Measurements from ENCODE around the gene KRT78. TPM values are rescaled to one million over a fixed set of nuclear protein-coding genes. Genes with fewer than 3 reads are reported as not detected.

KRT78 gene
- total and polyA plus RNA-seq, 2 of the 13 experiments (the other 11 are each of a cell fraction or from before 2014, with no cell fraction given), result not detected

DNA sequence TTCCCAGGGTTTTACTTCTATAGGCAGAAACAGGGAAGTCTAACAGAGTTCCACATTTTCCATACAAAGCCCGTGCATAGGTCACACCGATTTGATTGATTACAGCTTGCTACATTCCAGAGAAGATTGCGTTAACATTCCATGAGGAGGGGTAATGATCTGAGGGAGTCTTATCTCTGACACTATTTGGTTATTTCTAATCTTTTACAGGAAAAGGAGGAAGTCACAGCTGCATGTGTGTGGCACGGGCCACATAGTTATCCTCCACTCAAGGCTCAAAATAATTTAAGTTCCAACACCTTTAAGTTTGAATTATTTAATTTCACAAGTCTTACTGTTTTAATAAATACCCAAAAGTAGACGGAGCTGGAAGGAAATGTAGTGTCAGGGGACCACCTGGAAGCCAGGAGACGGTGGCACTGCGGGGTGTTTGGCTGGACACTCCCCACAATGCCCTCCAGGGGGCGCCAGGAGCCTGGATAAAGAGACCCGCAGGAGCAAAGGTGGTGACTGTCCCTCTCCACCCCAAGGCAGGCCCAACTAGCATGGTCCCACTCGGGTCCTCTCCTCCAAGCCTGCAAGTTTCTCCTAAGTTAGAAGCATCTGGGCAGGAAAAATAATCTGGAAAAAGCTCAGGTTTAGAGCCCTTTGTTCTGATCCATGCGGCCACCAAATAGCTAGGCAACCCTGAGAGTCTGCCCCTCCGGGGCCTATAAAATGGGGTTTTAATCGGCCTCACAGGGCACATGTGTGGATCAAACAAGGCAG, 35.9 kb upstream of the KRT78 start (continued):
- TF ChIP-seq, protein P1, sequence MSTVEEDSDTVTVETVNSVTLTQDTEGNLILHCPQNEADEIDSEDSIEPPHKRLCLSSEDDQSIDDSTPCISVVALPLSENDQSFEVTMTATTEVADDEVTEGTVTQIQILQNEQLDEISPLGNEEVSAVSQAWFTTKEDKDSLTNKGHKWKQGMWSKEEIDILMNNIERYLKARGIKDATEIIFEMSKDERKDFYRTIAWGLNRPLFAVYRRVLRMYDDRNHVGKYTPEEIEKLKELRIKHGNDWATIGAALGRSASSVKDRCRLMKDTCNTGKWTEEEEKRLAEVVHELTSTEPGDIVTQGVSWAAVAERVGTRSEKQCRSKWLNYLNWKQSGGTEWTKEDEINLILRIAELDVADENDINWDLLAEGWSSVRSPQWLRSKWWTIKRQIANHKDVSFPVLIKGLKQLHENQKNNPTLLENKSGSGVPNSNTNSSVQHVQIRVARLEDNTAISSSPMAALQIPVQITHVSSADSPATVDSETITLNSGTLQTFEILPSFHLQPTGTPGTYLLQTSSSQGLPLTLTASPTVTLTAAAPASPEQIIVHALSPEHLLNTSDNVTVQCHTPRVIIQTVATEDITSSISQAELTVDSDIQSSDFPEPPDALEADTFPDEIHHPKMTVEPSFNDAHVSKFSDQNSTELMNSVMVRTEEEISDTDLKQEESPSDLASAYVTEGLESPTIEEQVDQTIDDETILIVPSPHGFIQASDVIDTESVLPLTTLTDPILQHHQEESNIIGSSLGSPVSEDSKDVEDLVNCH (CRISPR knock-in tag; IDR thresholded peaks at IDR 0.05), result no peak
- TF ChIP-seq ZBTB14 (CRISPR knock-in tag; IDR thresholded peaks at IDR 0.05) (no peak), STAG1 (CRISPR knock-in tag; IDR thresholded peaks at IDR 0.05) (peak; percentile 100), YEATS4 (CRISPR knock-in tag; IDR thresholded peaks at IDR 0.05; ENCODE audit: borderline replicate concordance) (peak; percentile 64; the same call in 1 of the 2 replicates), POLR2G (IDR thresholded peaks at IDR 0.05; ENCODE audit: low read depth, low read length) (no peak), BHLHE40 (IDR thresholded peaks at IDR 0.05; ENCODE audit: low read length) (peak; percentile 71), ZNF530 (CRISPR knock-in tag; IDR thresholded peaks at IDR 0.05; ENCODE audit: low read depth) (no peak), KDM6A (CRISPR knock-in tag; IDR thresholded peaks at IDR 0.05; ENCODE audit: low read depth) (peak; percentile 61; the same call in 1 of the 2 replicates), ZNF484 (CRISPR knock-in tag; IDR thresholded peaks at IDR 0.05; ENCODE audit: borderline replicate concordance, low read depth) (no peak), ARID2 (CRISPR knock-in tag; IDR thresholded peaks at IDR 0.05; ENCODE audit: borderline replicate concordance) (no peak), FOXA3 (CRISPR knock-in tag; IDR thresholded peaks at IDR 0.05) (peak; percentile 72), JUN (CRISPR knock-in tag; IDR thresholded peaks at IDR 0.05) (no peak), TOPORS (CRISPR knock-in tag; IDR thresholded peaks at IDR 0.05) (no peak), ETV5 (CRISPR knock-in tag; IDR thresholded peaks at IDR 0.05; ENCODE audit: borderline replicate concordance) (peak; percentile 57), ZNF589 (CRISPR knock-in tag; conservative IDR thresholded peaks at IDR 0.05) (no peak), ZNF138 (CRISPR knock-in tag; IDR thresholded peaks at IDR 0.05; ENCODE audit: low read depth) (no peak), ZMYM3 (CRISPR knock-in tag; IDR thresholded peaks at IDR 0.05) (peak; percentile 58), PRMT3 (CRISPR knock-in tag; IDR thresholded peaks at IDR 0.05; ENCODE audit: borderline replicate concordance, low read depth) (no peak), HBP1 (CRISPR knock-in tag; IDR thresholded peaks at IDR 0.05; ENCODE audit: low read depth) (0 out of 2 replicates have a peak, but pooled peaks have one; percentile 21), GATAD1 (CRISPR knock-in tag; IDR thresholded peaks at IDR 0.05) (0 out of 2 replicates have a peak, but pooled peaks have one; percentile 24), EZH2 (conservative IDR thresholded peaks at IDR 0.05; ENCODE audit: low read depth, low read length) (no peak)
- TF ChIP-seq, protein P2, sequence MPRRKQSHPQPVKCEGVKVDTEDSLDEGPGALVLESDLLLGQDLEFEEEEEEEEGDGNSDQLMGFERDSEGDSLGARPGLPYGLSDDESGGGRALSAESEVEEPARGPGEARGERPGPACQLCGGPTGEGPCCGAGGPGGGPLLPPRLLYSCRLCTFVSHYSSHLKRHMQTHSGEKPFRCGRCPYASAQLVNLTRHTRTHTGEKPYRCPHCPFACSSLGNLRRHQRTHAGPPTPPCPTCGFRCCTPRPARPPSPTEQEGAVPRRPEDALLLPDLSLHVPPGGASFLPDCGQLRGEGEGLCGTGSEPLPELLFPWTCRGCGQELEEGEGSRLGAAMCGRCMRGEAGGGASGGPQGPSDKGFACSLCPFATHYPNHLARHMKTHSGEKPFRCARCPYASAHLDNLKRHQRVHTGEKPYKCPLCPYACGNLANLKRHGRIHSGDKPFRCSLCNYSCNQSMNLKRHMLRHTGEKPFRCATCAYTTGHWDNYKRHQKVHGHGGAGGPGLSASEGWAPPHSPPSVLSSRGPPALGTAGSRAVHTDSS (CRISPR knock-in tag; conservative IDR thresholded peaks at IDR 0.05), result 0 out of 2 replicates have a peak, but pooled peaks have one; percentile 17
